Astrocyte (in vitro differentiated cells and primary cell): ENCODE data around the gene CELF2.

Source experiments
- EZH2 ChIP-seq: IDR thresholded peaks from 2 replicates; pipeline ENCODE4 v1.6.1; 2012; ENCODE audit warnings: mild to moderate bottlenecking, low read length, inconsistent platforms; ENCODE audit not compliant: insufficient read depth
- TF ChIP-seq, protein P1 (sequence below): IDR thresholded peaks from 2 replicates; pipeline ENCODE4 v1.5.1; 2011; ENCODE audit warnings: low read depth, mild to moderate bottlenecking, inconsistent platforms, low read length, moderate library complexity; ENCODE audit not compliant: insufficient read depth

GRCh38 chr10:11131112-11131639, 113.5 kb downstream of the CELF2 start:
- TF ChIP-seq, protein P1, sequence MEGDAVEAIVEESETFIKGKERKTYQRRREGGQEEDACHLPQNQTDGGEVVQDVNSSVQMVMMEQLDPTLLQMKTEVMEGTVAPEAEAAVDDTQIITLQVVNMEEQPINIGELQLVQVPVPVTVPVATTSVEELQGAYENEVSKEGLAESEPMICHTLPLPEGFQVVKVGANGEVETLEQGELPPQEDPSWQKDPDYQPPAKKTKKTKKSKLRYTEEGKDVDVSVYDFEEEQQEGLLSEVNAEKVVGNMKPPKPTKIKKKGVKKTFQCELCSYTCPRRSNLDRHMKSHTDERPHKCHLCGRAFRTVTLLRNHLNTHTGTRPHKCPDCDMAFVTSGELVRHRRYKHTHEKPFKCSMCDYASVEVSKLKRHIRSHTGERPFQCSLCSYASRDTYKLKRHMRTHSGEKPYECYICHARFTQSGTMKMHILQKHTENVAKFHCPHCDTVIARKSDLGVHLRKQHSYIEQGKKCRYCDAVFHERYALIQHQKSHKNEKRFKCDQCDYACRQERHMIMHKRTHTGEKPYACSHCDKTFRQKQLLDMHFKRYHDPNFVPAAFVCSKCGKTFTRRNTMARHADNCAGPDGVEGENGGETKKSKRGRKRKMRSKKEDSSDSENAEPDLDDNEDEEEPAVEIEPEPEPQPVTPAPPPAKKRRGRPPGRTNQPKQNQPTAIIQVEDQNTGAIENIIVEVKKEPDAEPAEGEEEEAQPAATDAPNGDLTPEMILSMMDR, result no peak
- no peak for TF ChIP-seq EZH2
